GM23338 (cell line): ENCODE measurements around the gene IER5L. TPM values are rescaled to one million over a fixed set of nuclear protein-coding genes. Genes with fewer than 3 reads are reported as not detected.

Source experiments
- ATAC-seq: fragments of 200-7000 bp; cut with Tn5 transposase; 3 replicates; pipeline ENCODE4 v1.9.1; 2020
- DNase-seq: peaks from one replicate; pipeline ENCODE4 v3.0.0-alpha.2; 2015; ENCODE audit warnings: low spot score
- H2AFZ ChIP-seq: fragments of 200-600 bp; sonication (generic); 2 replicates; pipeline ENCODE4 v1.8.0; 2016; ENCODE audit warnings: antibody characterized with exemption, mild to moderate bottlenecking, moderate library complexity
- H3F3A ChIP-seq: fragments of 200-600 bp; sonication (generic); replicated peaks from 2 replicates; pipeline ENCODE4 v1.8.0; 2017; ENCODE audit warnings: antibody characterized with exemption, mixed run types, low read depth
- H3K27ac ChIP-seq: fragments of 200-600 bp; sonication (generic); 2 replicates; pipeline ENCODE4 v1.6.1; 2016; ENCODE audit warnings: low read depth
- H3K27me3 ChIP-seq: fragments of 200-600 bp; sonication (generic); 2 replicates; pipeline ENCODE4 v1.8.0; 2016; ENCODE audit warnings: mild to moderate bottlenecking, mixed run types, moderate library complexity; ENCODE audit not compliant: insufficient read depth
- H3K36me3 ChIP-seq: fragments of 200-600 bp; sonication (generic); 2 replicates; pipeline ENCODE4 v1.8.0; 2016; ENCODE audit warnings: mild to moderate bottlenecking; ENCODE audit not compliant: insufficient read depth
- H3K4me1 ChIP-seq: fragments of 200-600 bp; sonication (generic); 2 replicates; pipeline ENCODE4 v1.8.0; 2016; ENCODE audit warnings: mild to moderate bottlenecking, moderate library complexity; ENCODE audit not compliant: insufficient read depth
- H3K4me2 ChIP-seq: fragments of 200-600 bp; sonication (generic); 2 replicates; pipeline ENCODE4 v1.7.1; 2017; ENCODE audit warnings: mixed run types
- H3K4me3 ChIP-seq: fragments of 200-600 bp; sonication (generic); 2 replicates; pipeline ENCODE4 v1.6.1; 2016; ENCODE audit warnings: mixed run types
- H3K79me2 ChIP-seq: fragments of 200-600 bp; sonication (generic); replicated peaks from 2 replicates; pipeline ENCODE4 v1.8.0; 2017; ENCODE audit warnings: mild to moderate bottlenecking; ENCODE audit not compliant: insufficient read depth
- H3K9me2 ChIP-seq: fragments of 200-600 bp; sonication (generic); 2 replicates; pipeline ENCODE4 v1.8.0; 2017; ENCODE audit not compliant: insufficient read depth
- H4K20me1 ChIP-seq: fragments of 200-600 bp; sonication (generic); replicated peaks from 2 replicates; pipeline ENCODE4 v1.8.0; 2017; ENCODE audit warnings: mild to moderate bottlenecking; ENCODE audit not compliant: insufficient read depth
- H3K27ac Mint-ChIP-seq: 2 replicates; pipeline ENCODE4 v1.8.0; 2020; ENCODE audit warnings: inconsistent platforms, mild to moderate bottlenecking, moderate library complexity, mixed read lengths
- H3K27me3 Mint-ChIP-seq: 3 replicates; pipeline ENCODE4 v1.8.0; 2022; ENCODE audit warnings: low read depth, mild to moderate bottlenecking, moderate library complexity, mixed read lengths, inconsistent platforms; ENCODE audit not compliant: insufficient read depth, poor library complexity
- H3K36me3 Mint-ChIP-seq: 3 replicates; pipeline ENCODE4 v1.8.0; 2021; ENCODE audit warnings: low read depth, mild to moderate bottlenecking, inconsistent platforms, moderate library complexity, mixed read lengths
- H3K4me1 Mint-ChIP-seq: 3 replicates; pipeline ENCODE4 v1.8.0; 2020; ENCODE audit warnings: mild to moderate bottlenecking, inconsistent platforms, mixed read lengths
- H3K4me3 Mint-ChIP-seq: 3 replicates; pipeline ENCODE4 v1.8.0; 2021; ENCODE audit warnings: moderate library complexity, mild to moderate bottlenecking, inconsistent platforms, mixed read lengths
- H3K9me3 Mint-ChIP-seq: 3 replicates; pipeline ENCODE4 v1.8.0; 2020; ENCODE audit warnings: moderate library complexity, mild to moderate bottlenecking, inconsistent platforms, mixed read lengths
- CREB1 ChIP-seq: fragments of 250-450 bp; sonication (Bioruptor Pico); IDR thresholded peaks from 2 replicates; pipeline ENCODE4 v1.5.0; 2020; ENCODE audit warnings: low read depth, mild to moderate bottlenecking, moderate library complexity
- EZH2 ChIP-seq: fragments of 200-600 bp; sonication (generic); IDR thresholded peaks from one replicate; pipeline ENCODE4 v1.8.0; 2017; ENCODE audit warnings: antibody characterized with exemption, mild to moderate bottlenecking, low read depth; ENCODE audit not compliant: unreplicated experiment
- EZH2phosphoT487 ChIP-seq: fragments of 200-600 bp; sonication (generic); IDR thresholded peaks from one replicate; pipeline ENCODE4 v1.8.1; 2018; ENCODE audit warnings: antibody characterized with exemption; ENCODE audit not compliant: unreplicated experiment
- JUNB ChIP-seq: IDR thresholded peaks from one replicate; pipeline ENCODE4 v1.6.1; 2016; ENCODE audit warnings: antibody characterized with exemption; ENCODE audit not compliant: unreplicated experiment
- NANOG ChIP-seq: IDR thresholded peaks from 2 replicates; pipeline ENCODE4 v1.6.1; 2016; ENCODE audit warnings: antibody characterized with exemption, borderline replicate concordance
- POLR2AphosphoS5 ChIP-seq: IDR thresholded peaks from 2 replicates; pipeline ENCODE4 v1.6.1; 2016; ENCODE audit warnings: antibody characterized with exemption, low read depth
- STAT1 ChIP-seq: IDR thresholded peaks from one replicate; pipeline ENCODE4 v1.6.1; 2016; ENCODE audit warnings: antibody characterized with exemption; ENCODE audit not compliant: unreplicated experiment
- ZNF114 ChIP-seq: fragments of 250-450 bp; sonication (Bioruptor Pico); IDR thresholded peaks from 2 replicates; pipeline ENCODE4 v1.5.0; 2020; ENCODE audit warnings: mild to moderate bottlenecking, moderate library complexity
- ZNF331 ChIP-seq: fragments of 250-450 bp; sonication (Bioruptor Pico); IDR thresholded peaks from 2 replicates; pipeline ENCODE4 v1.5.0; 2020; ENCODE audit warnings: low read depth, mild to moderate bottlenecking, moderate library complexity
- polyA plus RNA-seq: library from polyadenylated mRNA; unstranded; fragments of >200 nt; fragmentation: Nextera tagmentation; extraction: Ambion mirVana; gene quantifications from 2 replicates; pipeline ENCODE4 v1.2.1, GENCODE V29; 2016
- total RNA-seq: library from RNA; depleted of rRNA; stranded (reverse); fragments of >200 nt; shearing (Covaris generic); gene quantifications from 2 replicates; pipeline ENCODE4 v1.2.3, GENCODE V29; 2014
- TF ChIP-seq, protein P1 (sequence below): fragments of 250-450 bp; sonication (Bioruptor Pico); IDR thresholded peaks from 2 replicates; pipeline ENCODE4 v1.5.0; 2020; ENCODE audit warnings: mild to moderate bottlenecking, moderate library complexity
- TF ChIP-seq, protein P2 (sequence below): IDR thresholded peaks from 2 replicates; pipeline ENCODE4 v1.6.1; 2016; ENCODE audit warnings: antibody characterized with exemption
- TF ChIP-seq, protein P3 (sequence below): IDR thresholded peaks from one replicate; pipeline ENCODE4 v1.6.1; 2018; ENCODE audit warnings: antibody characterized with exemption; ENCODE audit not compliant: unreplicated experiment
- TF ChIP-seq, protein P4 (sequence below), 2 experiments: fragments of 200-600 bp in 1 of 2; sonication (generic) in 1 of 2; conservative IDR thresholded peaks; 2 replicates each; pipeline versions ENCODE4 v1.5.1 to v1.6.1; 2016 to 2017; ENCODE audit warnings: antibody characterized with exemption in 2 of 2, low read depth in 2 of 2, mild to moderate bottlenecking in 2 of 2, moderate library complexity in 1 of 2

The IER5L gene
- total and polyA plus RNA-seq, 2 experiments from 2014 or later = 0.19 to 0.90 TPM

DNA sequence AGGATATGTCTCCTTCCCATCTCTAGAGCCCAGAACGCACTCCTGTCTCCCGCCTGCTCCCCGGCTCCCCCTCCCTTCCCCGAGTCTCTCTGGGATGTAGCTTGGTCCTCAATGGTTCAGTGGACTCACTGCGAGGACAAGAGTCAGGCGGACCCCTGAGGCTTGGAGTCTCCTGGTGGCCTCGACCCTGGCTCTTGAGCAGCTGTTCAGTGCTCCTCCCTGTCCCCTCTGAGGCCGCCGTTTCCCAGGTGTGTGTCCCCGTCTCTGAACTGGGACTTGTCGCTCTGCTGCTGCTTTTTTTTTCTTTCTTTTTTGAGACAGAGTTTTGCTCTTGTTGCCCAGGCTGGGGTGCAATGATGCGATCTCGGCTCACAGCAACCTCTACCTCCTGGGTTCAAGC, 44.8 kb upstream of the IER5L start:
- peaks cover 27% of the 10 kb centered on the region for H3K4me1 ChIP-seq
- H3K27ac Mint-ChIP-seq = peak overlapping the region; percentile 43; the same call in 1 of the 2 replicates
- H3K27ac ChIP-seq = no peak overlapping the region
- no peaks in the 10 kb centered on the region for H3F3A ChIP-seq
- H2AFZ ChIP-seq = no peak overlapping the region
- no peaks in the 10 kb centered on the region for H3K9me2 ChIP-seq
- H3K4me3 ChIP-seq = no peak overlapping the region
- peaks cover 34% of the 10 kb centered on the region for H3K4me1 Mint-ChIP-seq
- H3K4me2 ChIP-seq = no peak overlapping the region; the same call in 1 of the 2 replicates
- ATAC-seq (peak; percentile 11), DNase-seq (peak; percentile 46)
- no peaks in the 10 kb centered on the region for H3K79me2 ChIP-seq
- no peaks in the 10 kb centered on the region for H3K27me3 ChIP-seq
- TF ChIP-seq EZH2phosphoT487 (no peak), ZNF331 (CRISPR knock-in tag) (no peak), STAT1 (no peak), NANOG (no peak), JUNB (no peak), CREB1 (no peak), POLR2AphosphoS5 (no peak), ZNF114 (CRISPR knock-in tag) (no peak), EZH2 (no peak)
- TF ChIP-seq, protein P1, sequence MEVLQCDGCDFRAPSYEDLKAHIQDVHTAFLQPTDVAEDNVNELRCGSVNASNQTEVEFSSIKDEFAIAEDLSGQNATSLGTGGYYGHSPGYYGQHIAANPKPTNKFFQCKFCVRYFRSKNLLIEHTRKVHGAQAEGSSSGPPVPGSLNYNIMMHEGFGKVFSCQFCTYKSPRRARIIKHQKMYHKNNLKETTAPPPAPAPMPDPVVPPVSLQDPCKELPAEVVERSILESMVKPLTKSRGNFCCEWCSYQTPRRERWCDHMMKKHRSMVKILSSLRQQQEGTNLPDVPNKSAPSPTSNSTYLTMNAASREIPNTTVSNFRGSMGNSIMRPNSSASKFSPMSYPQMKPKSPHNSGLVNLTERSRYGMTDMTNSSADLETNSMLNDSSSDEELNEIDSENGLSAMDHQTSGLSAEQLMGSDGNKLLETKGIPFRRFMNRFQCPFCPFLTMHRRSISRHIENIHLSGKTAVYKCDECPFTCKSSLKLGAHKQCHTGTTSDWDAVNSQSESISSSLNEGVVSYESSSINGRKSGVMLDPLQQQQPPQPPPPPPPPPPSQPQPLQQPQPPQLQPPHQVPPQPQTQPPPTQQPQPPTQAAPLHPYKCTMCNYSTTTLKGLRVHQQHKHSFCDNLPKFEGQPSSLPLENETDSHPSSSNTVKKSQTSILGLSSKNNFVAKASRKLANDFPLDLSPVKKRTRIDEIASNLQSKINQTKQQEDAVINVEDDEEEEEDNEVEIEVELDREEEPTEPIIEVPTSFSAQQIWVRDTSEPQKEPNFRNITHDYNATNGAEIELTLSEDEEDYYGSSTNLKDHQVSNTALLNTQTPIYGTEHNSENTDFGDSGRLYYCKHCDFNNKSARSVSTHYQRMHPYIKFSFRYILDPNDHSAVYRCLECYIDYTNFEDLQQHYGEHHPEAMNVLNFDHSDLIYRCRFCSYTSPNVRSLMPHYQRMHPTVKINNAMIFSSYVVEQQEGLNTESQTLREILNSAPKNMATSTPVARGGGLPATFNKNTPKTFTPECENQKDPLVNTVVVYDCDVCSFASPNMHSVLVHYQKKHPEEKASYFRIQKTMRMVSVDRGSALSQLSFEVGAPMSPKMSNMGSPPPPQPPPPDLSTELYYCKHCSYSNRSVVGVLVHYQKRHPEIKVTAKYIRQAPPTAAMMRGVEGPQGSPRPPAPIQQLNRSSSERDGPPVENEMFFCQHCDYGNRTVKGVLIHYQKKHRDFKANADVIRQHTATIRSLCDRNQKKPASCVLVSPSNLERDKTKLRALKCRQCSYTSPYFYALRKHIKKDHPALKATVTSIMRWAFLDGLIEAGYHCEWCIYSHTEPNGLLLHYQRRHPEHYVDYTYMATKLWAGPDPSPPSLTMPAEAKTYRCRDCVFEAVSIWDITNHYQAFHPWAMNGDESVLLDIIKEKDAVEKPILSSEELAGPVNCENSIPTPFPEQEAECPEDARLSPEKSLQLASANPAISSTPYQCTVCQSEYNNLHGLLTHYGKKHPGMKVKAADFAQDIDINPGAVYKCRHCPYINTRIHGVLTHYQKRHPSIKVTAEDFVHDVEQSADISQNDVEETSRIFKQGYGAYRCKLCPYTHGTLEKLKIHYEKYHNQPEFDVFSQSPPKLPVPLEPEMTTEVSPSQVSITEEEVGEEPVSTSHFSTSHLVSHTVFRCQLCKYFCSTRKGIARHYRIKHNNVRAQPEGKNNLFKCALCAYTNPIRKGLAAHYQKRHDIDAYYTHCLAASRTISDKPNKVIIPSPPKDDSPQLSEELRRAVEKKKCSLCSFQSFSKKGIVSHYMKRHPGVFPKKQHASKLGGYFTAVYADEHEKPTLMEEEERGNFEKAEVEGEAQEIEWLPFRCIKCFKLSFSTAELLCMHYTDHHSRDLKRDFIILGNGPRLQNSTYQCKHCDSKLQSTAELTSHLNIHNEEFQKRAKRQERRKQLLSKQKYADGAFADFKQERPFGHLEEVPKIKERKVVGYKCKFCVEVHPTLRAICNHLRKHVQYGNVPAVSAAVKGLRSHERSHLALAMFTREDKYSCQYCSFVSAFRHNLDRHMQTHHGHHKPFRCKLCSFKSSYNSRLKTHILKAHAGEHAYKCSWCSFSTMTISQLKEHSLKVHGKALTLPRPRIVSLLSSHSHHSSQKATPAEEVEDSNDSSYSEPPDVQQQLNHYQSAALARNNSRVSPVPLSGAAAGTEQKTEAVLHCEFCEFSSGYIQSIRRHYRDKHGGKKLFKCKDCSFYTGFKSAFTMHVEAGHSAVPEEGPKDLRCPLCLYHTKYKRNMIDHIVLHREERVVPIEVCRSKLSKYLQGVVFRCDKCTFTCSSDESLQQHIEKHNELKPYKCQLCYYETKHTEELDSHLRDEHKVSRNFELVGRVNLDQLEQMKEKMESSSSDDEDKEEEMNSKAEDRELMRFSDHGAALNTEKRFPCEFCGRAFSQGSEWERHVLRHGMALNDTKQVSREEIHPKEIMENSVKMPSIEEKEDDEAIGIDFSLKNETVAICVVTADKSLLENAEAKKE (CRISPR knock-in tag) = no peak
- TF ChIP-seq, protein P2, sequence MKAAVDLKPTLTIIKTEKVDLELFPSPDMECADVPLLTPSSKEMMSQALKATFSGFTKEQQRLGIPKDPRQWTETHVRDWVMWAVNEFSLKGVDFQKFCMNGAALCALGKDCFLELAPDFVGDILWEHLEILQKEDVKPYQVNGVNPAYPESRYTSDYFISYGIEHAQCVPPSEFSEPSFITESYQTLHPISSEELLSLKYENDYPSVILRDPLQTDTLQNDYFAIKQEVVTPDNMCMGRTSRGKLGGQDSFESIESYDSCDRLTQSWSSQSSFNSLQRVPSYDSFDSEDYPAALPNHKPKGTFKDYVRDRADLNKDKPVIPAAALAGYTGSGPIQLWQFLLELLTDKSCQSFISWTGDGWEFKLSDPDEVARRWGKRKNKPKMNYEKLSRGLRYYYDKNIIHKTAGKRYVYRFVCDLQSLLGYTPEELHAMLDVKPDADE = no peak
- TF ChIP-seq, protein P3, sequence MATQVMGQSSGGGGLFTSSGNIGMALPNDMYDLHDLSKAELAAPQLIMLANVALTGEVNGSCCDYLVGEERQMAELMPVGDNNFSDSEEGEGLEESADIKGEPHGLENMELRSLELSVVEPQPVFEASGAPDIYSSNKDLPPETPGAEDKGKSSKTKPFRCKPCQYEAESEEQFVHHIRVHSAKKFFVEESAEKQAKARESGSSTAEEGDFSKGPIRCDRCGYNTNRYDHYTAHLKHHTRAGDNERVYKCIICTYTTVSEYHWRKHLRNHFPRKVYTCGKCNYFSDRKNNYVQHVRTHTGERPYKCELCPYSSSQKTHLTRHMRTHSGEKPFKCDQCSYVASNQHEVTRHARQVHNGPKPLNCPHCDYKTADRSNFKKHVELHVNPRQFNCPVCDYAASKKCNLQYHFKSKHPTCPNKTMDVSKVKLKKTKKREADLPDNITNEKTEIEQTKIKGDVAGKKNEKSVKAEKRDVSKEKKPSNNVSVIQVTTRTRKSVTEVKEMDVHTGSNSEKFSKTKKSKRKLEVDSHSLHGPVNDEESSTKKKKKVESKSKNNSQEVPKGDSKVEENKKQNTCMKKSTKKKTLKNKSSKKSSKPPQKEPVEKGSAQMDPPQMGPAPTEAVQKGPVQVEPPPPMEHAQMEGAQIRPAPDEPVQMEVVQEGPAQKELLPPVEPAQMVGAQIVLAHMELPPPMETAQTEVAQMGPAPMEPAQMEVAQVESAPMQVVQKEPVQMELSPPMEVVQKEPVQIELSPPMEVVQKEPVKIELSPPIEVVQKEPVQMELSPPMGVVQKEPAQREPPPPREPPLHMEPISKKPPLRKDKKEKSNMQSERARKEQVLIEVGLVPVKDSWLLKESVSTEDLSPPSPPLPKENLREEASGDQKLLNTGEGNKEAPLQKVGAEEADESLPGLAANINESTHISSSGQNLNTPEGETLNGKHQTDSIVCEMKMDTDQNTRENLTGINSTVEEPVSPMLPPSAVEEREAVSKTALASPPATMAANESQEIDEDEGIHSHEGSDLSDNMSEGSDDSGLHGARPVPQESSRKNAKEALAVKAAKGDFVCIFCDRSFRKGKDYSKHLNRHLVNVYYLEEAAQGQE = no peak
- TF ChIP-seq, protein P4, sequence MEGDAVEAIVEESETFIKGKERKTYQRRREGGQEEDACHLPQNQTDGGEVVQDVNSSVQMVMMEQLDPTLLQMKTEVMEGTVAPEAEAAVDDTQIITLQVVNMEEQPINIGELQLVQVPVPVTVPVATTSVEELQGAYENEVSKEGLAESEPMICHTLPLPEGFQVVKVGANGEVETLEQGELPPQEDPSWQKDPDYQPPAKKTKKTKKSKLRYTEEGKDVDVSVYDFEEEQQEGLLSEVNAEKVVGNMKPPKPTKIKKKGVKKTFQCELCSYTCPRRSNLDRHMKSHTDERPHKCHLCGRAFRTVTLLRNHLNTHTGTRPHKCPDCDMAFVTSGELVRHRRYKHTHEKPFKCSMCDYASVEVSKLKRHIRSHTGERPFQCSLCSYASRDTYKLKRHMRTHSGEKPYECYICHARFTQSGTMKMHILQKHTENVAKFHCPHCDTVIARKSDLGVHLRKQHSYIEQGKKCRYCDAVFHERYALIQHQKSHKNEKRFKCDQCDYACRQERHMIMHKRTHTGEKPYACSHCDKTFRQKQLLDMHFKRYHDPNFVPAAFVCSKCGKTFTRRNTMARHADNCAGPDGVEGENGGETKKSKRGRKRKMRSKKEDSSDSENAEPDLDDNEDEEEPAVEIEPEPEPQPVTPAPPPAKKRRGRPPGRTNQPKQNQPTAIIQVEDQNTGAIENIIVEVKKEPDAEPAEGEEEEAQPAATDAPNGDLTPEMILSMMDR (conservative IDR thresholded peaks at IDR 0.05; ENCODE audit: low read depth in 2 of 2) = no peak
- no peak overlapping the region for H3K4me3 Mint-ChIP-seq
- H4K20me1 ChIP-seq = peaks cover 6% of the 10 kb centered on the region; the same call in 1 of the 2 replicates
- no peaks in the 10 kb centered on the region for H3K36me3 ChIP-seq
- H3K36me3 Mint-ChIP-seq = peaks cover 3% of the 10 kb centered on the region; the same call in 1 of the 3 replicates
- peaks cover 27% of the 10 kb centered on the region for H3K27me3 Mint-ChIP-seq
- no peaks in the 10 kb centered on the region for H3K9me3 Mint-ChIP-seq
